Spleen (tissue), 11 donors: Measurements from ENCODE around the gene FAM83G. TPM values are rescaled to one million over a fixed set of nuclear protein-coding genes. Genes with fewer than 3 reads are reported as not detected.

Experiments
- DNase-seq: peaks from one replicate; pipeline ENCODE4 v3.0.0-alpha.2; 2020
- H3K27ac ChIP-seq, 8 donors: fragments of 200-600 bp; sonication (generic) in 7 of 8; 1 replicate in 4 of 8; 2 replicates in 4 of 8; pipeline versions ENCODE4 v1.5.0 to v1.8.0; 2016 to 2021; ENCODE audit warnings: inconsistent platforms in 4 of 8, mild to moderate bottlenecking in 4 of 8, moderate library complexity in 1 of 8
- H3K27me3 ChIP-seq, 7 donors: fragments of 200-600 bp; sonication (generic) in 6 of 7; replicated peaks in 1 of 7; 1 replicate in 4 of 7; 2 replicates in 3 of 7; pipeline versions ENCODE4 v1.5.0 to v1.8.0; 2016 to 2021; ENCODE audit warnings: inconsistent platforms in 3 of 7, mild to moderate bottlenecking in 1 of 7
- H3K36me3 ChIP-seq, 6 donors: fragments of 200-600 bp; sonication (generic) in 5 of 6; 1 replicate in 4 of 6; 2 replicates in 2 of 6; pipeline versions ENCODE4 v1.5.0 to v1.8.0; 2016 to 2021; ENCODE audit warnings: inconsistent platforms in 2 of 6
- H3K4me1 ChIP-seq, 6 donors: fragments of 200-600 bp; sonication (generic) in 5 of 6; 1 replicate in 3 of 6; 2 replicates in 3 of 6; pipeline versions ENCODE4 v1.5.0 to v1.8.0; 2016 to 2021; ENCODE audit warnings: inconsistent platforms in 3 of 6
- H3K4me3 ChIP-seq, 8 donors: fragments of 200-600 bp; sonication (generic) in 7 of 8; 1 replicate in 4 of 8; 2 replicates in 4 of 8; pipeline versions ENCODE4 v1.5.0 to v1.8.0; 2016 to 2021; ENCODE audit warnings: inconsistent platforms in 4 of 8, mild to moderate bottlenecking in 4 of 8, moderate library complexity in 2 of 8
- H3K9me3 ChIP-seq, 8 donors: fragments of 200-600 bp; sonication (generic) in 7 of 8; 1 replicate in 4 of 8; 2 replicates in 4 of 8; pipeline versions ENCODE4 v1.5.0 to v1.8.0; 2016 to 2021; ENCODE audit warnings: inconsistent platforms in 4 of 8
- POLR2A ChIP-seq, 3 donors: fragments of 450-650 bp; IDR thresholded peaks; one replicate each; pipeline ENCODE4 v1.5.1; 2017; ENCODE audit warnings: antibody characterized with exemption in 3 of 3, mild to moderate bottlenecking in 1 of 3
- POLR2AphosphoS5 ChIP-seq, 3 donors: sonication (generic); formaldehyde crosslinking; IDR thresholded peaks; one replicate each; pipeline ENCODE4 v1.5.1; 2017; ENCODE audit warnings: antibody characterized with exemption in 3 of 3
- WGBS, 5 donors: extraction: QIAGEN DNeasy Blood & Tissue Kit in 3 of 5; methylation state at CpG; one replicate each; pipeline versions ENCODE4 v1.1.5 to v1.1.7; 2013 to 2018; 5-methylcytosine and 5-hydroxymethylcytosine counted together
- intact Hi-C: fragments of 100-400 bp; cut with DNase I; formaldehyde crosslinking; loops from one replicate; pipeline ENCODE4 v1.15.0; 2023; ENCODE audit warnings: low total_unique reads
- polyA plus RNA-seq, 3 donors: library from polyadenylated mRNA; stranded (reverse); fragments of 200-250 nt; gene quantifications; one replicate each; pipeline ENCODE4 v1.2.1, GENCODE V29; 2013
- total RNA-seq, 7 donors: library from RNA; depleted of rRNA in 3 of 7; stranded (reverse); fragments of >200 nt in 3 of 7; fragmentation: NEBNext Ultra II Directional in 4 of 7; extraction: Animal tissue kit (Norgen Biotek cat#: 25700) in 4 of 7; gene quantifications; one replicate each; pipeline versions ENCODE4 v1.1.0 to v1.2.1, GENCODE V29; 2016 to 2021
- TF ChIP-seq, protein P1 (sequence below), 11 experiments: fragments of 200-600 bp in 7 of 11; fragments of 450-650 bp in 4 of 11; sonication (generic) in 4 of 11; IDR thresholded peaks in 8 of 11; conservative IDR thresholded peaks in 3 of 11; 1 replicate in 7 of 11; 2 replicates in 4 of 11; pipeline versions ENCODE4 v1.4.0 to v1.8.0; 2016 to 2021; ENCODE audit warnings: antibody characterized with exemption in 11 of 11, inconsistent platforms in 4 of 11, mild to moderate bottlenecking in 1 of 11
- donor health status: healthy with polysubstance abuse.
- donor health status: DM: no; HTN: no; CAD: no; lungs with moderate emphysema.
- donor health status: DM: no; HTN: no; CAD: no.
- donor health status: Bipolar disorder and iron deficiency.
- donor health status: healthy.
- donor health status: DM: no; HTN: no; CAD: no.
- donor health status: DM: yes; HTN: yes; CAD: no.

Gene FAM83G
- total and polyA plus RNA-seq, 10 donors, result 1.3 to 5.4 (median 4.6) TPM

DNA sequence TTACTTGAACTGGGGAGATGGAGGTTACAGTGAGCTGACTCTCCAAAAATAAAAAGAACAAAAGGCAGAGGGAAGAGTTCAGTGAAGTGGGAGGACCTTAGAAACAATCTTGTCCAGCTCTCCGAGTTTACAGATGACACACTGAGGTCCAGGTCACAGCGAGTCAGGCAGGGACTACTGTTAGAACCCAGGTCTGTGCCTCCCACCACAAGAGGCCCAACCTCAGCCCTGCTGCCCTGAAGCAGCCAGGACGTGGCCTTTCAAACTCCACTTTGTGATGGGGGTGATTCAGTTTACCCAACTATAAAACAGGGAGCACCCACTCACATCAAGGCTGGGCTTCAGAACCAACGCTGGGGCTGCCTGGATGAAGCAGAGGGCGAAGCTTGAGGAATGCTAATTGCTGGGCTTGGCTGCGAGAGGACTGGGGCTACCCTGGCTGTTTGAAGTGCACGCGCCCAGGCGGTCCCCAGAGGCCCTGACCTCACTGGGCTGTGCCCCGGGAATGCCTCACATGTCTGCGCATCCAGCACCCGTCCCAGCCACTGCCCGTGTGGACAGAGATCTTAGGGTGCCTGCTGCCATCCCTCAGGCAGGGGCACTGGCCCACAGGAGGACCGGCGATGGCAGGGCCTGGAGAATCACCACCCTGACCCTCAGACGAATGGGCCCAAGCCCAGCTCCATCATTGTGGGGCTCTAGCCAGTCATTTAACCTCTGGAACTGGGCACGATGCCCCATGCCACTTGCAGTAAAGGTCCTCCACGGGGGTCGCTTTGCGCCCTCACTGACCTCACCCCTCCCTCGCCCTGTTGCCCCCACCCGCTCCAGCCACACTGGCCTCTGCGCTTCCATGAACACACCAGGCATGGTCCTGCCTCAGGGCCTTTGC, 41.2 kb downstream of the FAM83G start:
- H3K36me3 ChIP-seq, result no peaks in the 10 kb centered on the region
- no peak overlapping the region for H3K27ac ChIP-seq
- no peaks in the 10 kb centered on the region for H3K9me3 ChIP-seq
- intact Hi-C loops, result no loop called here
- H3K27me3 ChIP-seq, result no peaks in the 10 kb centered on the region
- TF ChIP-seq POLR2A (IDR thresholded peaks at IDR 0.05) (no peak), POLR2AphosphoS5 (IDR thresholded peaks at IDR 0.05) (no peak)
- TF ChIP-seq, protein P1, sequence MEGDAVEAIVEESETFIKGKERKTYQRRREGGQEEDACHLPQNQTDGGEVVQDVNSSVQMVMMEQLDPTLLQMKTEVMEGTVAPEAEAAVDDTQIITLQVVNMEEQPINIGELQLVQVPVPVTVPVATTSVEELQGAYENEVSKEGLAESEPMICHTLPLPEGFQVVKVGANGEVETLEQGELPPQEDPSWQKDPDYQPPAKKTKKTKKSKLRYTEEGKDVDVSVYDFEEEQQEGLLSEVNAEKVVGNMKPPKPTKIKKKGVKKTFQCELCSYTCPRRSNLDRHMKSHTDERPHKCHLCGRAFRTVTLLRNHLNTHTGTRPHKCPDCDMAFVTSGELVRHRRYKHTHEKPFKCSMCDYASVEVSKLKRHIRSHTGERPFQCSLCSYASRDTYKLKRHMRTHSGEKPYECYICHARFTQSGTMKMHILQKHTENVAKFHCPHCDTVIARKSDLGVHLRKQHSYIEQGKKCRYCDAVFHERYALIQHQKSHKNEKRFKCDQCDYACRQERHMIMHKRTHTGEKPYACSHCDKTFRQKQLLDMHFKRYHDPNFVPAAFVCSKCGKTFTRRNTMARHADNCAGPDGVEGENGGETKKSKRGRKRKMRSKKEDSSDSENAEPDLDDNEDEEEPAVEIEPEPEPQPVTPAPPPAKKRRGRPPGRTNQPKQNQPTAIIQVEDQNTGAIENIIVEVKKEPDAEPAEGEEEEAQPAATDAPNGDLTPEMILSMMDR (IDR thresholded peaks at IDR 0.05 in 8 of 11, conservative IDR thresholded peaks at IDR 0.05 in 3 of 11), result no peak
- WGBS, 5 donors, result 87 to 92% (median 91%) methylated on average over 18 to 23 of the region's 23 CpGs
- H3K4me1 ChIP-seq, result peaks cover 0 to 36% (median 11%) of the 10 kb centered on the region in 6 donors
- DNase-seq, result no peak
- H3K4me3 ChIP-seq, result no peak overlapping the region

DNA sequence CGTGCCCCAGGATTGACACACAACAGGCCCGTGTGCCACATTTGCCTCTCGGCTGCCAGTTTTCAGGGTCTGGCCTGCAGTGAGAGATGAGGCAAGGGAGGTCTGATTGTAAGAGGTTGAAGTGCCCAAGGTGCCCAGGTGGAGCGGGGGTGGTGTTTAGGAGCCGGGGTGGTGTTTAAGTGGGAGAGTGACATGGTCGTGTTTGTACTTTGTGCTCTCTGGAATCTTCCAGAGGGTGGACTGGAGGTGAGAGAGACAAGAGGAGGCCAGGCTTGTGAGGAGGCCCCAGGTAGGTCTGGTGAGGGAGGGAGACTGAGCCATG, 42.1 kb downstream of the FAM83G start:
- Histone ChIP-seq H3K36me3 (no peaks in the 10 kb centered on the region), H3K27me3 (no peaks in the 10 kb centered on the region), H3K4me3 (no peak overlapping the region), H3K9me3 (no peaks in the 10 kb centered on the region), H3K27ac (no peak overlapping the region), H3K4me1 (peaks cover 0 to 27% (median 7%) of the 10 kb centered on the region in 6 donors)
- 81 to 91% (median 88%) methylated on average over 6 of the region's 6 CpGs for WGBS, 5 donors
- TF ChIP-seq, protein P1 (IDR thresholded peaks at IDR 0.05 in 8 of 11, conservative IDR thresholded peaks at IDR 0.05 in 3 of 11), result no peak
- TF ChIP-seq POLR2A (IDR thresholded peaks at IDR 0.05), result no peak
- TF ChIP-seq POLR2AphosphoS5 (IDR thresholded peaks at IDR 0.05), result no peak
- no peak for DNase-seq
- intact Hi-C loops, result no loop called here

DNA sequence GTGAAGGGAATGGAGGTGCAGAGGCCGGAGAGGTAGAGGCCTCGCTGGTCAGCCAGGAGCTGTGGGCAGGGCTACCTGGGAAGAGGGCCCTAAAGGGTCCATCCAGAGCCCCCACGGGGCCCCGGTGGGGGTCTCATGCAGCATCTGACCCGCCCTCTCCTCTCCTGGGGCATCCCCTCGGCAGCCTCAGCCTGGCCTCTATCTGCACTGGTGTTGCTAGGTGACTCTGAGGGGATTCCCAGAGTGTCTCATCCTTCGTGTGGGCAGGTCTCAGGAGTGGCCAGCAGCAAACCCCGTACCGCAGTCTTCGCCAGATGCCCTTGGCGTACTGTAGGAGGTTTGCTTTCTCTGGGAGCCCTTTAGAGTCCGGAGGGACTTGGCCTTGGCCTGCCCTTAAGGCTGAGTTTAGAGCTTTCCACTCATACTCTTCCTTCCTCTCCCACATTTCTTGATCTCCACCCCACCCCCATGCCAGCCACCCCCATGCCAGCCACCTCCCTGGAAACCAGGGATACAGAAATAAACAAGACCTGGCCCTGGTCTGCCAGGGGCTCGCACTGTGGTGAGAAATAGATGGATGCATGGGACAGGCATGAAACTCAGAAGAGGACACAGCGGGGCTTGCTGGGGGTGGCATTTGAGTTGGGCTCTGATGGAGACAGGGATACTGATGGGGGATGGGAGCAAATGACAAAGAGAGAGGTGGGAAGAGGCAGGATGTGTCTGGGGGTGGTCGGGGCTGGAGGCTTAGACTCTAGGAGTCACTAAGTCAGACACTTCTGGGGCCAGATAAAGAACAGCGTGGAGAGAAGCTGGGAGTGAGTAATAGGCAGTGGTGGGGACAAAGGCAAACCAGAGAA, 42.7 kb downstream of the FAM83G start:
- Histone ChIP-seq H3K4me1 (peaks cover 0 to 22% (median 7%) of the 10 kb centered on the region in 6 donors), H3K9me3 (no peaks in the 10 kb centered on the region), H3K27ac (no peak overlapping the region), H3K36me3 (no peaks in the 10 kb centered on the region), H3K27me3 (no peaks in the 10 kb centered on the region), H3K4me3 (no peak overlapping the region)
- TF ChIP-seq, protein P1 (IDR thresholded peaks at IDR 0.05 in 8 of 11, conservative IDR thresholded peaks at IDR 0.05 in 3 of 11), result no peak
- TF ChIP-seq POLR2AphosphoS5 (IDR thresholded peaks at IDR 0.05), result no peak
- WGBS, 5 donors, result 58 to 86% (median 71%) methylated on average over 12 to 16 of the region's 16 CpGs
- no peak for DNase-seq
- intact Hi-C loops, result no loop called here
